Fibroblast of skin of right biceps (primary cell): ENCODE data around the gene KCNG2.

ENCODE experiments used
- DNase-seq: peaks from one replicate; pipeline ENCODE4 v3.0.0-alpha.2; 2013

Gene KCNG2

GRCh38 chr18:79825913-79826312 lies 28.2 kb downstream of the KCNG2 start:
- DNase-seq: no peak

DNA sequence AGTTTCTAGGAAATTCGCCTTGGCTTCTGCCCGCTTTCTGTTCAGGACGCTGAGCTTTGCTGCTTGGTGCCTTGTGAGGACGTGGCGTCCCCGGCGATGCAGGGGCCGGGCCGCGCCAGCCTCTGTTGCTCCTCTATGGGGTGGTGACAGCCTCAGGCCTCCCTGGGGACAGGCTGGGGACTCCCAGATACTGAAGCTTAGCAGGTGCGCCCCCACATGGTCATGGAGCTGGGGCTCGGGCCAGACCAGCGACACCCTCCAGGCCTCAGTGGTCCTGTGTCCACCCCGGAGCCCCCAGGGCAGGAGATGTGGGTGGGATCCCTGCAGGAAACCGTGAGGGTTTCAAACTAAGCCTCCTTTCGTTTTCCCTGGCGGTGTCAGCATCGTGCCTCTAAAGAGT lies 29.2 kb downstream of the KCNG2 start:
- DNase-seq: no peak

GRCh38 chr18:79828258-79828657 lies 30.5 kb downstream of the KCNG2 start:
- DNase-seq: no peak

GRCh38 chr18:79829136-79829854 lies 31.6 kb downstream of the KCNG2 start:
- no peak for DNase-seq

DNA sequence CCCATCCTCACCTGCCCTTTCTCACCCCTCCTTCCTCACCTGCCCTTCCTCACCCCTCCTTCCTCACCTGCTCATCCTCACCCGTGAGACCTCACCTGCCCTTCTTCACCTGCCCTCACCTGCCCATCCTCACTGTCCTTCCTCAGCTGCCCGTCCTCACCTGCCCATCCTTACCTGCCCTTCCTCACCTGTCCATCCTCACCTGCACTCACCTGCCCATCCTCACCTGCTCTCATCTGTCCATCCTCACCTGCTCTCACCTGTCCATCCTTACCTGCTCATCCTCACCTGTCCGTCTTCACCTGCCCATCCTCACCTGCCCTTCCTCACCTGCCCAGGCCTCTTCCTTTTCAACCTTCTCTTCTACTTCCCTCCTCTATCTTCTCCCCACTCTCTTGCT lies 34.4 kb downstream of the KCNG2 start:
- DNase-seq: no peak

DNA sequence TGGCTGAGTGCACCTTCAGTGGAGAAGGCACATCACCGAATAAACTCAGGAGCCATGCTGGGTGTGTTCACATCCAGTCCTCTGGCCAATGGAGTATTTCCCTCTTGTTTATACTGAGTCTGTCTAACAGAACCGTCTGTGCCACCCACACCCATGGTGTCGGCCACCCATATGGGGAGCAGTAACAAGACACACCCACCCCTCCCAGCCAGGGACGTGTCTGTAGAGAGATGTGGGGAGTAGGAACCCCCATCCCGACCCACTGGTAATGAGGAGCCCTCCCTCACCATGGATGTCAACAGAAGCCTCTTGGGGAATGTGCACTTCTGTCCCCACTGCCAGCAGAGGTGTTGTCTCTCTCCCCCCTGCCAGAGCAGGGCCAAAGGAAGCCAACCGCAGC lies 37.1 kb downstream of the KCNG2 start:
- DNase-seq: no peak

DNA sequence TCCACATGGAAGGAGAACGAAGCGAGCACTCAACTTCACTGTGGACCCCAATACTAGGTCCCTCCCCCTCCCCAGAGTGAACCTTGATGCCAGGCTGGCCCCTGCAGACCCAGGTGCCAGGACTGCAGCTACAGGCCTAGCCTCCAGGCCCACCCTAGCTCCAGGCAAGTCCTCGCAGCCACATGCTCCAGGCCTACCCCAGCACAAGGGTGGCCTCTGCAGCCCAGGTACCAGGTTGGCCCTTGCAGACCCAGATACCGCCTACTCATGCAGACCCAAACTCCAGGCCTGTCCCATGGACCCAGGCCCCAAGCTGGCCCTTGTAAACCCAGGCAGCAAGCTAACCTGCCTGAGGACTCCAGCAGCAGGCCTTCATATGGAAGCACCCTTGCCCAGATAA lies 44.2 kb downstream of the KCNG2 start:
- no peak for DNase-seq

DNA sequence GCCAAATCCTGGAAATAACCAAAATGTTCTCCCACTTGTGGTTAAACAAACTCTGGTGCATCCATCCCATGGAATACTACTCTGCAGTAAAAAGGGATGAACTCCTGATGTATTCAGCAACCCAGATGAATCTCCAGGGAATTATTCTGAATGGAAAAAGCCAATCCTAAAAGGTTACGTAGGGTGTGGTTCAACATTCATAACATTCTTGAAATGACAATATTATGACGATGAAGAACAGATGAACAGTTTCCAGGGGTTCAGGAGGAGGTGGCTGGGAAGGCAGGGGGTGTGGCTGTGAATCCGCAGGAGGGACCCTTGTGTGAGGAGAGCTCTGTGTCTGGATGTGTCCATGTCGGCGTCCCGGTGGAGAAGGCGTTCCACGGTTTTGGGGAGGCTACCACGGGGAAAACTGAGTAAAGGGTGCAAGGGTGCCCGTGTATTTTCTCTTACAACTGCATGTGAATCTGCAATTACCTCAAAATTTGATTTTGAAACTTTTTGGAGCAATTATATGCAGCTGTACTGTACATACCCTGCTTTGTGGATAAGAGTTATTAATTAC lies 47.3 kb downstream of the KCNG2 start:
- no peak for DNase-seq

DNA sequence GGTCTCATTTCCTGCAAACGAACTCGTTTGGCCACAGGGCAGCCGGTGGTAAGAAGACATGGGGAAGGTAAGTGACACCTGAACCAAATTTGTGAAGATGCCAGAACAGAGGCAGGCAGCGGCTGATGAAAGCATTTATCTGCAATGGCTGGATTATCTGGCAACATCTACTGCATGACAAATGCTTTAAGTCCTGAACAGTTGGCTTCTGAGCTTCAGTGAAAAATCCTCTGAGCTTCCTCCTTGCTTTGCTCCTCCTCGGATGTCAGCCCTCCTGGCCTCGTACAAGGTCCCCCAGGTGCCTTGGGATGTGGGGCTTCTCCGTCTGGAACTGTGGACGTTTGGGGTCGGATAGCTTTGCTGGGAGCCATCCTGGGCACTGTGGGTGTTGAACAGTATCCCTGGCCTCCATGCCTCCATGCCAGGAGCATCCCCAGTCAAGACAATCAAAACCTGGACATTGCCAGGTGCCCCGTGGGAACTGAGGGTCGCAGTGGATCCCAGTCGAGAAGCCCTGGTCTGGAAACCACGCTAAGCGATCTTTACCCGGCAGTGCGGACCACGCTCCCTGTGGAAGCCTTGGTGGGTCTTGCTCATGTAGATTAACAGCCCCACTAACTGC lies 49.3 kb downstream of the KCNG2 start:
- DNase-seq: no peak

GRCh38 chr18:79847606-79848293 lies 50.0 kb downstream of the KCNG2 start:
- no peak for DNase-seq

- no peak for DNase-seq
These were observed 50.5 kb downstream of the KCNG2 start for GRCh38 chr18:79848294-79848578.

DNA sequence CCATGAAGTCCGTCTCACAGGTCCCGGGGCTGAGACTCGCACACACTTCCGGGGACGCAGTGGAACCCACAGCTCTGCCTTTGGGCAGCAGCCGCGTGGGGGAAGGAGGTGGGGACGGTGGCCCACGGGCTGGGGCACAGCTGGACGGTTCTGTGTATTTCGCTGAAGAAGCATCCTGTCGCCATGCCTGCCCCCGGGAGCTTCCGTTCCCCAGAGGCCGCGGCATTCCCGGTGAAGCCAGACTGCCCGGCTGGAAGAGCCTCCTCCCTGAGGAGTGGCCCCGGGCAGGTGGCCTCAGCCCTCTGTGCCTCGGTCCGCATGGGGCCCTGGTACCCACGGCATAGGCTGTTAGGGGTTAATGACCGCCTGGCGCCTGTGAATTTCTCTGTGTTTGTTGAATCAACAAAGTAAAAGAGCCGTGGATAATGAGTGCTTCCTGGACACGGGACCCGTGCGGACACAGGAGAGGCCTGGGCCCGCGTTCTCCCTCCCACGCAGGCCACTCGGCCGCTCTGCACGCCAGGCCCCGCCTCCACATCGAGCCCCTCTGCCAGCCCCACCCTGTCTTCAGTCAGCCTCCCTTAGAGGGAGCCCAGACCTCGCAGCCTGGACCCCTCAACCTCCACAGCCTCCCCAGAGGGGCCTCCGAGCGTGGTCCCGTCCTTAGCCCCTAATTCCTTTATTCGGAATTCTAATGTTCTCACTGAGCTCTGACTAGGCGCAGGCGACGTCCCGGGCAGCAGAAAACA lies 51.0 kb downstream of the KCNG2 start:
- no peak for DNase-seq

DNA sequence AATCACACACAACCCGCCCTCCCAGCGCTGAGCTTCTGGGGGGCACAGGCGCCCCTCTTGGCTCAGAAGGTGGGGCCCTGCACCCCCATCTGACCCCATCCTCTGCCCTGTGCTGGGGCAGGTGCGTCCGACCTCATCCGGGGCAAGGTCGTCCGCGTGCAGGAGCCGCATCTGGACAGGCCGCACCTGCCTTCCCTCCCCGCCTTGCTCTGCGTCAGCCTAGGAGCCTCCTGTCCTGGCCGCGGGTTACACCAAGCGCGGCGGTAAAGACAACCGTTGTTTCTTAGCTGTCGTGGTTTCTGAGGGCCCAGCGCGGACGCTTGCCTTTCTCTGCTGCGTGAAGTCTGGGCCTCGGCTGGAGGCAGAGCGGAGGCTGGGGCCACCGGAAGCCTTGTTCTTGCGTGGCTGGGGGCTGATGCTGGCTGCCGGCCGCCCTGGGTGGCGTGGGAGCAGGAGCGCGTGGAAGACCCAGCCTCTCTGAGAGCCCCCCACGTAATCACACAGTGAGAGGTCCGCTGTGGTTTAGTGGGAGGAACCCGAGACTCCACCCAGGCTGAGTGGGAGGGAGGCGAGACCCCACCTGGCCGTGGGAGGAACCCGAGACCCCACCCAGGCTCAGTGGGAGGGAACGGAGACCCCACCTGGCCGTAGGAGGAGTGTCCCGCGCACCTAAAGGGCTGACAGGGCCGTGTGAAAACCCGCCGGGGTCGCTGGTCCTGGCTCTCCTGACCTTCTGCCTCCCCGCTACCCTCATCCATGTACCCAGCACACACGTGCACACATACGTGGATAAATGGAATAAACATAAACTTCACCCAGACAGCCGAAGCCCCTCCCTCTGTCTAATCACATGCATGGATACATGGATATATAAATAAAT lies 51.8 kb downstream of the KCNG2 start:
- DNase-seq: no peak

- DNase-seq: no peak
These were observed 53.0 kb downstream of the KCNG2 start for GRCh38 chr18:79850731-79851130.

- DNase-seq: no peak
These were observed 53.8 kb downstream of the KCNG2 start for GRCh38 chr18:79851489-79851888.

- DNase-seq: no peak
These were observed 54.2 kb downstream of the KCNG2 start for GRCh38 chr18:79851950-79852349.

- DNase-seq: no peak
These were observed 55.0 kb downstream of the KCNG2 start for GRCh38 chr18:79852561-79853302.

- DNase-seq: no peak
These were observed 55.7 kb downstream of the KCNG2 start for GRCh38 chr18:79853303-79853992.

- DNase-seq: no peak
These were observed 56.2 kb downstream of the KCNG2 start for GRCh38 chr18:79853993-79854364.

DNA sequence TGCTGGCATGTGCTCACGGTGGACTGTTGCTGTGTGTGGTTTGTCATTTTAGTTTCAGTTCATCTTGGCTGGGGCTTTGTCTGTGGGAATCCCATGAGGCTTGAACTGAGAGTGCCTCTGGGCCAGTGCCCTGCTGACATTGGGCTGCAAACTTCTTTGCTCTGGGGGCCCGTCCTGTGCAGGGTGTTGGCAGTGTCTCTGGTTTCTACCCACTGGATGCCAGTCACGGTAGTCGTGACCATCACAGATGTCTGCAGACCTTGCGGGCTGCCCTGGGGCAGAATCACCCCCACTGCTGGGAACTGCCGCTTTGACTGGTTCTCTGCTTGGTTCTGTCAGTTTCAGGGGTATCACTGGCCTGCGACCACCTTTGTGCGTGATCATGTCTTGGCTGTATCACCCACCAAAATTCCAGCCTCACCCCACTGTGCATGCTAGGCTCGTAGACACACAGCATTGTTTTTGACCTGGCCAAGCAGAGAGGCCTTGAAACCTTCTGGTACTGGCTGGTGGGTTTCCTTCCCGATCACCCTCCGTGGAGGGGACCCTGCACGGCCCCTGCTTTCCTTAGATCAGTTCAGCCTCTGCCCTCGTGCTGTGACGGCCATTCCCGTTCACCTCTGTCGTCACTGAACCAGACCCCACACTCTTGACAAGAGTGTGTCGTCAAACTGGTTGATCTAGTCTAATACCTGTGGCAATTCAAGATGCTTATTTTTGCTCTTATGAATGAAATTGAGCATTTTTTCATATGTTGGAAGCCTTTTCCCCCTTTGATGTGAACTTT lies 57.6 kb downstream of the KCNG2 start:
- DNase-seq: no peak
